Posterior cingulate gyrus (tissue), 11 donors: ENCODE measurements around the gene SPTLC2.
"Not testable (repeated sequence)": the region's sequence is repeated elsewhere in the genome, so short reads cannot be mapped to it uniquely, and the experiment has no call there.

Experiments used
- DNase-seq, 10 donors: peaks; one replicate each; pipeline versions ENCODE4 v3.0.0 to v3.0.0-alpha.2; 2020 to 2021; ENCODE audit warnings: mixed read lengths in 3 of 10
- intact Hi-C: fragments of 100-400 bp; cut with DNase I; formaldehyde crosslinking; loops from one replicate; pipeline ENCODE4 v1.15.1; 2023

SPTLC2 gene

DNA sequence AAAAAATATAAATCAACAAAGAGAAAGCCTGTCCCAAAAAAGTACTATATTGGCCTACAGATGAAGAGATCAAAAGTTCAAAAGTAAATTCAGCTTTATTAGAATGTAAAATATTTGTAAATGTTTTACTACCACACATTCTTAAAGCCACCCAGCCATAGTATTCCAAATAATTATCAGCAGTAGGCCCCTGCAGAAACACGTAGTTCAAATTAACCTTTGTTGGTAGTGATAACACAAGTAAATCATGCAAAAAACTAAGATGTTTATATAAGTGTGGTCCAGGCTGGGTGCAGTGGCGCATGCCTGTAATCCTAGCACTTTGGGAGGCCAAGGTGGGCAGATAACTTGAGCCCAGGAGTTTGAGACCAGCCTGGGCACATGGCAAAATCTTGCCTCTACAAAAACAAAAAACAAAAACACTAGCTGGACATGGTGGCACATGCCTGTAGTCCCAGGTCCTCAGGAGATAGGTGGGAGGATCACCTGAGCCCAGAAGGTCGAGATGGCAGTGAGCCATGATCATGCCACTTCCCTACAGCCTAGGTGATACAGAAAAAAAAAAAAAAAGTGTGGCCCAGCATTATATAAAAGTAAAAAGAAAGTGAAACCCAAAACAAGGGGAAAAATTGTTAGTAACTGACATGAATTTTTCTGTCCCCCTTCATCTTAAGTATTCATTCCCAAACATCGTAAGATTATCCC is 17.9 kb downstream of the SPTLC2 start:
- no peak for DNase-seq
- intact Hi-C loops = no loop called here

DNA sequence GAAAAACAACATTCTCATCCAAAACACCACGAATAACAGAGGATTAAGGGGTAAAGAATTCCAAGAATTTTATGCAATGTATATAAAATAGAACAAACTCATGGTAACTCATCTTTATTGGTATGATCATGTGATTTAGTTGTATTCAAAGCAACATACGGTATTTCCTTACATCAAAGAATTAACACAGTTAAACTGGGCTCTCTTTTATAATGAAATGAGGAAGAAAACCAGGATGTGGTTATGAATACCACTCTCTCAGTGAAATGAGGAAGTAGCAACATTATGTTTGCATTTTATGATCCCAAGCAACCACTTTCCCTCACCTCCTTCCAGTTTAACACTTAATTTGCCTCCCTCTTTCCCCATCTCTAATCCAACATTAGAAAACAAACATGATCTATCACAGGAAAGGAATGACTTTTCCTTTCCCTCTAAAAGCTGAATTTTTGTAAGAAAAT is 22.9 kb downstream of the SPTLC2 start:
- no peak for DNase-seq
- intact Hi-C loops = no loop called here

DNA sequence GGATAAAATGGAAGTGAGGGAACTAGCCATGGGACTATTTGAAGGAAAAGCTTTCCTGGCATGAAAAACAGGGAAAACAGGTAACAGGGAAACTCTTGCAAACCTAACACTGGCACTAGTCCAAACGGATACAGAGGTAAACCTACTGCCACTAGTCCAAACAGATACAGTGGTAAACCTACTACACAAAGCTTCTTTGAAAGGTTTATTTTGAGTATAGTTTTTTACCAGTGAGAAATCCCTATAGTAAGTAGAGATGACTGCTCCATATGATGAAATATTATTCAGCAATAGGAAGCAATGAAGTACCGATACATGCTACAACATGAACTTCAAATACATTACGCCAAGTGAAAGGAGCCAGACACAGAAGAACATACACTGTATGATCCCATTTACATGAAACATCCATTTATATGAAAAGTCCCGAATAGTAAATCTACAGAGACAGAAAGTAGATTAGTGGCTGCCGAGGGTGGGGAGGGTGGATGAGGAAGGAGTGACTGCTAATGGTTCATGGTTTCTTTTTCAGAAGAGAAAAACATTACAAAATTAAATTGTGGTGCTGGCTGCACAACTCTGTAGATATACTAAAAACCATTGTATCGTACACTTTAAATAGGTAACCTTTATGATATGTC is 25.5 kb downstream of the SPTLC2 start:
- intact Hi-C loops = no loop called here

DNA sequence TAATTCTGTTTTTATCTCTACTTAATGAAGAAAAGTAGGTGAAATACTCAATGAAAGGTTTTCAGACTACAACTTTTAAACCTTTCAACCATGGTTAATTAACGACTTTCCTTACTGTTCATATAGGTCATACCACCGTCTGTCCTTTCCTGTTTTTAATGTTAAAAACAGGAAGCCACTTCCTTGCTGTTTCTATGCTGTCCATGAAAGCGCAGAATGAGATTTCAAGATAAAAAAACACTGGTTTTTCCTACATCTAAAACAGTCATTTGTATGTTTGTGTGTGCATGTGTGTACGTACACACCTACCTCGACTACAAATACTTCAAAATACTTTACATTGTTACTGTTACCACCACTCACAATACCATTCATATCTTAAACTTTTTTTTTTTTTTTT is 27.3 kb downstream of the SPTLC2 start:
- intact Hi-C loops = no loop called here
- no peak for DNase-seq

More for the DNA sequence above, 25.5 kb downstream of the SPTLC2 start:
- DNase-seq = no peak

DNA sequence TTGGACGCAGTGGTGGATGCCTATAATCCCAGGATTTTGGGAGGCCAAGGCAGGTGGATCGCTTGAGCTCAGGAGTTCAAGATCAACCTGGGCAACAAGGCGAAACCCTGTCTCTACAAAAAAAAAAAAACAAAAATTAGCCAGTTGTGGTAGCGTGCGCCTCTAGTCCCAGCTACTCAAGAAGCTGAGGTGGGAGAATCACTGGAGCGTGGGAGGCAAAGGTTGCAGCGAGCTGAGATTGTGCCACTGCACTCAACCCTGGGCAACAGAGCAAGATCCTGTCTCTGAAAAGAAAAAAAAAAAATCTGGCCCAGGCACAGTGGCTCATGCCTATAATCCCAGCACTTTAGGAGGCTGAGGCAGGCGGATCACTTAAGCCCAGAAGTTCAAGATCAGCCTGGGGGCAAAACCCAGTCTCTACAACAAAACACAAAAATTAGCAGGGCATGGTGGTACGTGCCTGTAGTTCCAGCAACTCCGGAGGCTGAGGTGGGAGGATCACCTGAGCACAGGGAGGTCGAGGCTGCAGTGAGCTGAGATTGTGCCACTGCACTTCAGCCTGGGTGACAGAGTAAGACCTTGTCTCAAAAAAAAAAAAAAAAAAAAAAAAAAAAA is 27.9 kb downstream of the SPTLC2 start:
- DNase-seq, intact Hi-C loops: not testable (repeated sequence)

DNA sequence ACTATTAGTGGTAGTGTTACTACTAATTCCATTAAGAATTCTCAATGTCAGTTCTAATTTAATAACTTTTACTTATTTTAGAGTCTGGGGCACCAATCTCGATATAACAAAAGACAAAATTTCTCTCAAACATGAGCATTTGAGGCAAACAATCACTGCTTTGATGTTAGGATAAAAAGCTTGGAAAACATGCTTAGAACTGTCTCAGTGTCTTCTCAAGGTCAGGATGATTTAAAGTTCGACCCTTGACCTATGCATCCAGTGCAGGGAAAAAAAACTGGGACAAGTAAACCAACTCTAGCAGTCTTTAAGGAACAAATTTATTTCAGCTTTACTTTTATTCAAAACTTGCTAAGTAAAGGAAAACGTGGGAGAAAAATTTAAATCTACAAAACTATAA is 31.1 kb downstream of the SPTLC2 start:
- intact Hi-C loops = no loop called here
- no peak for DNase-seq

DNA sequence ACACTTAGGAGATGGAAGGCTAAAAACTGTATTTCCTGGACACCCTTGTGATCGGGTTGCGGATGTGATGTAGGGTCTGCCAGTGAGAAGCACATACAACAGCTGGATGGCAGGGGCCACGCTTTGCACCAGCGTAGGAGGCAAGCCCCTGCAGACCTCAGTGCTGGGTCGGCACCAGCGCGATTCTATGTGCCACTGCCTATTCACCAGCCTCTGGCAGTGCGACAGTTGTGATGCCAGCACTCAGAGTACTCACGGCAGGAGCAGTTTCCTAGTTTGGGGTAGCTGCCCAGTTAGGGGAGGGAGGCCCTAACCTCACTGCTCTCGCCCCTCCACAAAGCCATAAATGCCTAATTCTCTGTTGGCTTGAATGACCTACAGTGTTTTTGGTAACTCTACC is 31.6 kb downstream of the SPTLC2 start:
- intact Hi-C loops = no loop called here

DNA sequence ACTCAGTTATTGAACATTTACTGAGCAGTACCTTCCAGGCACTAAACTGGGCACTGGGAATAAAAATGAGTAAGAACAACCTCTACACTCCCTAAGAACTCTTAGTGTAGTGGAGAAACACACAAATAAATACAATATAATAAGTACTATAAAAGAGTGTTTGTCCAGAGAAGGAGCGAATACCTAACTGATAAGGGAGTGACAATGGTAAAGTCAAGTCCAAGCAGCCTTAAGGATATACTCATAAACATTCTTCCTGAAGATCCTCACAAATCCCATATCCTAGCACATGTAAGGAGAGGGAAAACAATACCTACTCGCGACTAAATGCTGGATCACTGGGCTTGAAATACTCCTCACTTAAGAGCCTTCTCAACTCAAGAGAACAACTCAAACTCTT is 32.8 kb downstream of the SPTLC2 start:
- no peak for DNase-seq
- intact Hi-C loops = no loop called here

More for the DNA sequence above, 31.6 kb downstream of the SPTLC2 start:
- DNase-seq = peak in 7 of 10 donors; percentile 14 to 87 (median 42)

DNA sequence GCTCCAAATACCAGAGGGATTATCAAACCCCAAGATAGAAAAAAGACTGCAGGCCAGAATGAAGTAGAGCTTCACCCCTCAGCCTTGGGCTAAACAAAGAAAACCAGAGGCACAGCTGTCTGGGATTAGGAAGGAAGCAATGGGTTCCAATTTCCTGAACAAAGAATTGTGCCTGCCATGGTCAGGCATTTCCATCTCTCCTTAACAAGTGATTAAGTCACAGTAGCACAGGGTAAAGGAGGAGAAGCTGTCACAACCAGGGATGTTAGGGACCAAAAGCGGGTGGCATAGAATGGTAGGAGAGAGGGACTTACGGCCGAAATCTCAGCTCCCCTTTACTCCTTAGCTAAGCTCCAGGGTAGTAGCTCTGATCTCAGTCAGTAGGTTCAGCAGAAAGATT is 33.9 kb downstream of the SPTLC2 start:
- no peak for DNase-seq
- intact Hi-C loops = no loop called here

DNA sequence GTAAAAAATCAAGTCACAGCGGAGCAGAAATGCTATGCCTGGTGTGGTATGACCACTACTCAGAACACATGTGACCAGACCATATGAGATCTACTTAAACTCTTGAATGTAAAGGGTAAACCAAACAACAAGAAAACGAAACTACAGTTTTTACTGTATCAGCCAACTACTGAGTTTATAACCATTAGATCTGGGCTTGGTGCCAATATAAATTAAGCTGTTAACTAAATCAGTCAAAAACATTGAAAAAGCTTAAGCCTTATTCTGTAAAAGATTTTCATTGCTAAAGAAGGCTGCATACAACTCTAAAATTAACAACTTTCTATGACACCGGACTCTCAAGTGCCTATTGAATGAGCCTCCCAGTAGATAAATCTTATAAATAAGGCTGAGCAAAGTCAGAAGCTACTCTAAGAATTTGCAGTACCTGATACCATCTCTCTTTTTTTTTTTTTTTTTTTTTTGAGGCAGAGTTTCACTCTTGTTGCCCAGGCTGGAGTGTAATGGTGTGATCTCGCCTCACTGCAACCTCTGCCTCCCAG is 35.4 kb downstream of the SPTLC2 start:
- intact Hi-C loops = no loop called here

DNA sequence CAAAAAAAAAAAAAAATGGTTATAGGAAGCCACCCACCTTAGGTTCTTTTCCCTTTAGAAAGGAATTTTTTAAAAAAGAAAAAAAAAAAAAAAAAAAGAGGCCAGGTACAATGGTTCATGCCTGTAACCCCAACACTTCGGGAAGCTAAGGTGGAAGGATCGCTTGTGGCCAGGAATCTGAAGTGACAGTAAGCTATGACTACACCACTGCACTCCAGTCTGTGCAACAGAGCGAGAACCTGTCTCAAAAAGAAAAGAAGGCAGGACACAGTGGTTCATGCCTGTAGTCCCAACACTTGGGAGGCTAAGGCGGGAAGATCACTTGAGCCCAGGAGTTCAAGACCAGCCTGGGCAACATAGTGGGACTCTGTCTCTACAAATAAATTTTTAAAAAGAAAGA is 36.0 kb downstream of the SPTLC2 start:
- DNase-seq = no peak
- intact Hi-C loops = no loop called here

More for the DNA sequence above, 35.4 kb downstream of the SPTLC2 start:
- DNase-seq = no peak

DNA sequence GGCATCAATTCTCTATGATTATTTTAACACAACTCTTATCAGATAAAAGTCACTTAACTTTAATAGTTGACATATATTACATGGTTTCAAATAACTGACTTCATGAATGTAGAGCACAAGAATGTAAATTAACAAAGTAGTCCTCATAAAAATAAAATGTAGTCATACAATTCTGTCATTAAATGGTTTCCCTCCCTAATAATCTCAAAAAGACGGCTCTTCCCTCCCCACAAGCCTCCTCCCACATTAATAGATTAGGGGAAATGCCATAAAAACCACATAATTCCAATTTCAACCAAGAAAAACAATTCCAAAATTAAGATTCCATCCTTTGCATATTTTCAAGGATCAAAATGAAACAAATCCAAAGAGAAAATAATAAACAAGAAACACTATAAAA is 36.7 kb downstream of the SPTLC2 start:
- no peak for DNase-seq

DNA sequence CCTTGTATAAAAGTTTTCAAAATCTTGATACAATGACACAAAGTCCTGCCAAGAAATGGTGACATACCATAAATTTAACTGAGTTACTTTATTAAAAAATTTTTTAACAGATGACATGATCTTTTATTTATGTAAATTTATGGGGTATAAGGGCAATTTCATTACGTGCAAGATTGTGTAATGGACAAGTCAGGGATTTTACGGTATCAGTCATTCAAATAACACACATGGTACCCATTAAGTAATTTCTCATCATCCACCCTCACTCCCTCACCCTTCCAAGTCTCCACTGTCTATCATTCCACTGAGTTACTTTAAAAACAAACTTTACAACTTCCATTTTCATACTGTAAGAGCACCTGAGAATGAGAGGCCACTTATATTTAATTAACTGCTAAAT is 37.4 kb downstream of the SPTLC2 start:
- intact Hi-C loops = no loop called here
- DNase-seq = no peak

More for the DNA sequence above, 36.7 kb downstream of the SPTLC2 start:
- intact Hi-C loops = no loop called here

DNA sequence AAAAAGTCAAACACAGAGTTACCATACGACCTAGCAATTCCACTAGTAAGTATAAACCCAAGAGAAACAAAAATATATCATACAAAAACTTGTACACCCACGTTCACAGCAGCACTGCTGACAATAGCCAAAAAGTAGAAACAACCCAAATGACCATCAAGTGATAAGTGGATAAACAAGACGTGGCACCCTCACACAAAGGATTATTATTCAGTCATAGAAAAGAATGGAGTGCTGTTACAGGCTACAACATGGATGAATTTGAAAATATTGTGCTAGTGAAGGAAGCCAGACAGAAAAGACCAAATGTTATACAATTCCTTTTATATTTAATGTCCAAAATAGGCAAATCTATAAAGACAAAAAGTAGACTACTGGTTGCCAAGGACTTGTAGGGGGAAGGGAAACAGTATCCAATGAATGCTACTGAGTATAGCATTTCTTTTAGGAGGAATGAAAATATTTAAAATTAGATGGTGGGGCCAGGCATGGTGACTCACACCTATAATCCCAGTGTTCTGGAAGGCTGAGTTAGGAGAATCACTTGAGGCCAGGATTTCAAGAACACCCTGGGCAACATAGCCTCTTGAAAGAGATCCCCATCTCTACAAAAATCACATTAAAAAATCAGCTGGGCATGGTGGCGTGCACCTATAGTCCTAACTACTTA is 41.9 kb downstream of the SPTLC2 start:
- intact Hi-C loops = no loop called here
- DNase-seq = no peak

DNA sequence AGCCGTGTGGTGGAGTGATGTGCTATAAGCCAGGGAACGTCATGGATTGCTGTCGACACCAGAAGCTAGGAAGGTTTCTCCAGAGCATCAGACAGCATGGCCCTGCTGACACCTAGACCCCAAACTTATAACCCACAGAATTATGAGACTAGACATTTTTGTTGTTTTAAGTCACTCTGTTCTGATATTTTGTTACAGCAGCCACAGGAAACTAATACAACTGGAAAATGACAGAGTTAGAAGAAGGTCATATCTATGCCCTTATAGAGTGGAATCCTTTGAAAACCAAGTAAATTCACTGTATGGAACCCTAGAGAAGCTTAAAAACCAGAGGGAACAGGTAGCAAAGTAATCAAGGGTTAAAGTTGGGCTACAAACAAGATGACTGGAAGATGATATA is 42.5 kb downstream of the SPTLC2 start:
- intact Hi-C loops = no loop called here
- DNase-seq = no peak

DNA sequence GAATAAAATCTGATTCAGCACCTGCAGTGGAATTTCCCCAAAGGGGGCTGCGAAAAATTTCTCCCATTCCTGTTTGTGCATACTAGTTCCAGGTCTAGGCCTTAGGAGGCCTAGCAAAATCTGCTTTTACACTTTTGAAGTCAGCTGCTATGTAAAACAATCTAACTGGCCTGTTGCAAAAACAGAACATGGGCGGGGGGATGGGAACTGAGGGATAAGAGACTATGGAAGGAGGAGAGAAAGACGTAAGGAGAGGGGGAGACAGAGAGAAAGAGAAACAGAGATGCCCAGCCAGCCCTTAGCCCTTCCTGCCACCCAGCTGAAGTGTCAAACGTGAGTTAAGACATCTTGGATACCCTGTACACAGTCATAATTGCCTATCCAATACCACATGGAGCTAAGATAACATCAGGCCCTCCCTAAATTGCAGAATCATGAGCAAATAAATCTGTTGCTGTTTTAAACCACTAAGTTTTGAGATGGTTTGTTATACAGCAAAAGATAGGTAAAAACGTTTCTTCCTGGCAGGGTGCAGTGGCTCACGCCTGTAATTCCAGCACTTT is 45.6 kb downstream of the SPTLC2 start:
- intact Hi-C loops = no loop called here
- no peak for DNase-seq

DNA sequence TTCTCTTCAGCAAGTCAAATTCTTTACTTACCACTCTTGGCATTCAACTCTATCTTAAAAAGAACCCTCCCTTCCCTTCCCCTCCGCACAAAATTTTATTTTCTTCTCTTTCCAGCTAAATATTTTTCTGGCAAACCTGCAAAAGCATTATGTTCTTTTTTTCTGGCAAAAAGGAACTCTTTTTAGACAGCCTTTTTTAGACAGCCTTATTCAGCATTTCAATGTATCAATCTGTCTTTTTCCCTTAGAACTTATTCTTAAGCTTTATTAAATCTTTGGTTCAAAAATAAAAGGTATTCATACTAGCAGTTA is 50.5 kb downstream of the SPTLC2 start:
- no peak for DNase-seq
- intact Hi-C loops = no loop called here

DNA sequence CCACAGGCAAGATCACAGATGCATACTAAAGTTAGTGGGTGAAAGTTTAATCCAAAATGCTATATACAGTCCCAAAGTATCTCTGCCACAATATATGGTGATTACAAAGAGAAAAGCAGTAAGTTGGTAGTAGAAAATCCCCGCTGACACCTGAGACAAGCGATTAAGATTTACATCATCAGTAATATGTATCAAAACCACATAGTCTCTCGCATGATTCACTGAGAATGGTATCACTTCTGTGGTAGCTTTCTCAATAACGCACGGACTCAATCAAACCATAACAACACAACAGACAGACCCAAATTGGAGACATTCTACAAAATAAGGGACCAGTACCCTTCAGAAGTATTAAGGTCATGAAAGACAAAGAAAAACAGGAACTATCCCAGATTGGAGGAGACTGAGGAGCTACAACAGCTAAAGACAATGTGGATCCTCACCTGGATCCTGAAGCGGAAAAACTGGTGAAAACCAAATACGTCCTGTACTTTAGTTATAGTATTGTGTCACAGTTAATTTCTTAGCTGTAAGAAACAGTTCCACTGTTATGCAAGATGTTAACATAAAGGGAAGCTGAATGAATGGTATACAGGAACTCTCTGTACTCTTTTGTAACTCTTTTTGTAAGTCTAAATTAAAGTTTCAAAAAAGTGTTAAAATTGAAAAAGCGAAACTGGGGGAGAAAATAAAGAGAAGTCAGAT is 51.0 kb downstream of the SPTLC2 start:
- intact Hi-C loops = no loop called here
- no peak for DNase-seq

DNA sequence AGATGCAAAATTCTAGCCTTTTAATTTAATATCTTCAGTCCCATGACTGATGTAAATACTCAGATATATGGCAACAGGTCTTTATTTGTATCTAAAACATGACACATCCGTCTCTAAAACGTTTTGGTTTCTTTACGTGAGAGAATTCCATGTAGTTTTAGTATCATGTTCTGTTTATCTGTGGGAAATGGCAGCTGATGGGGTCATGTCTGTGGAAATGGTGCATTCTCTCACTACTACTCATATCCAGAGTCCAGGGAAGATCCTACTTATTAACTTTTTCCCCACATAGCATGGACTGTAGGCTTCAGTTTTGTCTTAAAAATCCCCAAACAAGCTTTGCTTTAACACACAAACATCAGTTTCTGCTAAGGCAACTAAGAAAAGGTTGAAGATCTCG is 53.8 kb downstream of the SPTLC2 start:
- no peak for DNase-seq
- intact Hi-C loops = no loop called here

DNA sequence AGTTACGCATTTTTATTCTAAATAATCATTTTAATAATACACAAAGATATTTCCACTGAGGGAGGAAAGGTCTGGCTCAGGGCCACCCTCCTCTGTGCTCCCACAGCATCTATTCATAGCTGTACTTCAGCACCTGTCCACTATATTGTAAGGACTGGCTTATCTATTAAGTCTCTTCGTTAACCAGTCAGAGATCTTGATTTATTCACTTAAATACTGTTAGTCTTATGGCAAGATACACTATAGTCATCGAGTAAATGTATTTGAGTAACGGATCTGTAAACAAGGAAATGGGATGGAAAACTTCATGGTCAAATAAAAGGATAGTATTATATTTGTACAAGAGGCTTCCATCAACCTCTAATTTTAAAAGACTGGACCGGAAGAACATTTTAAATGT is 54.6 kb downstream of the SPTLC2 start:
- intact Hi-C loops = no loop called here

More for the DNA sequence above, 54.6 kb downstream of the SPTLC2 start:
- no peak for DNase-seq
